IPS-NIHi7 (cell line): Measurements from ENCODE around the gene ZNF121.
"Not testable (repeated sequence)": the region's sequence is repeated elsewhere in the genome, so short reads cannot be mapped to it uniquely, and the experiment has no call there.

ENCODE experiments used
- DNase-seq: peaks from one replicate; pipeline ENCODE4 v3.0.0; 2012; ENCODE audit warnings: mixed read lengths; ENCODE audit errors: extremely low spot score

ZNF121 gene

GRCh38 chr19:9584073-9584833, at the start of gene ZNF121:
Gene ZNF121, minus strand, starts transcription at chr19:9584504. Its CDS starts 16,407 bp downstream, at chr19:9568097.
- DNase-seq: peak; percentile 85

GRCh38 chr19:9627856-9628255, 43.6 kb upstream of the ZNF121 start:
- no peak for DNase-seq

- no peak for DNase-seq
These were observed 38.2 kb upstream of the ZNF121 start for GRCh38 chr19:9622531-9622930.

GRCh38 chr19:9621156-9622037, 37.1 kb upstream of the ZNF121 start, which contains the start of gene ZNF561:
Gene ZNF561, minus strand, starts transcription at chr19:9621232. Its CDS starts 1,776 bp downstream, at chr19:9619456.
- peak; percentile 89 for DNase-seq

GRCh38 chr19:9620842-9621155, 36.5 kb upstream of the ZNF121 start:
- DNase-seq: no peak

GRCh38 chr19:9615844-9616243, 31.5 kb upstream of the ZNF121 start:
- DNase-seq: no peak

- no peak for DNase-seq
These were observed 26.3 kb upstream of the ZNF121 start for GRCh38 chr19:9610484-9611113.

GRCh38 chr19:9608912-9609311, 24.6 kb upstream of the ZNF121 start:
- no peak for DNase-seq

GRCh38 chr19:9597027-9597426, 12.7 kb upstream of the ZNF121 start:
- DNase-seq: no peak

- DNase-seq: peak; percentile 35
These were observed 2.5 kb upstream of the ZNF121 start for GRCh38 chr19:9586764-9587163.

GRCh38 chr19:9582081-9582725, 2.1 kb downstream of the ZNF121 start:
- DNase-seq: not testable (repeated sequence)

GRCh38 chr19:9580728-9581127, 3.6 kb downstream of the ZNF121 start:
- no peak for DNase-seq

- no peak for DNase-seq
These were observed 14.0 kb downstream of the ZNF121 start for GRCh38 chr19:9570255-9570654.

GRCh38 chr19:9566729-9567128, 17.6 kb downstream of the ZNF121 start:
- no peak for DNase-seq

GRCh38 chr19:9565900-9566705, 18.2 kb downstream of the ZNF121 start:
- DNase-seq: no peak

- no peak for DNase-seq
These were observed 31.6 kb downstream of the ZNF121 start for GRCh38 chr19:9552536-9553274.

- DNase-seq: no peak
These were observed 36.4 kb downstream of the ZNF121 start for GRCh38 chr19:9547870-9548269.

GRCh38 chr19:9541281-9541680, 43.0 kb downstream of the ZNF121 start:
- DNase-seq: not testable (repeated sequence)

- not testable (repeated sequence) for DNase-seq
These were observed 44.4 kb downstream of the ZNF121 start for GRCh38 chr19:9539921-9540320.

- not testable (repeated sequence) for DNase-seq
These were observed 45.1 kb downstream of the ZNF121 start for GRCh38 chr19:9539201-9539600.
